Effector CD4-positive, alpha-beta T cell (primary cell): Measurements from ENCODE around the gene STX1A.

Experiments
- DNase-seq: peaks from one replicate; pipeline ENCODE4 v3.0.0-alpha.2; 2020

The STX1A gene

DNA sequence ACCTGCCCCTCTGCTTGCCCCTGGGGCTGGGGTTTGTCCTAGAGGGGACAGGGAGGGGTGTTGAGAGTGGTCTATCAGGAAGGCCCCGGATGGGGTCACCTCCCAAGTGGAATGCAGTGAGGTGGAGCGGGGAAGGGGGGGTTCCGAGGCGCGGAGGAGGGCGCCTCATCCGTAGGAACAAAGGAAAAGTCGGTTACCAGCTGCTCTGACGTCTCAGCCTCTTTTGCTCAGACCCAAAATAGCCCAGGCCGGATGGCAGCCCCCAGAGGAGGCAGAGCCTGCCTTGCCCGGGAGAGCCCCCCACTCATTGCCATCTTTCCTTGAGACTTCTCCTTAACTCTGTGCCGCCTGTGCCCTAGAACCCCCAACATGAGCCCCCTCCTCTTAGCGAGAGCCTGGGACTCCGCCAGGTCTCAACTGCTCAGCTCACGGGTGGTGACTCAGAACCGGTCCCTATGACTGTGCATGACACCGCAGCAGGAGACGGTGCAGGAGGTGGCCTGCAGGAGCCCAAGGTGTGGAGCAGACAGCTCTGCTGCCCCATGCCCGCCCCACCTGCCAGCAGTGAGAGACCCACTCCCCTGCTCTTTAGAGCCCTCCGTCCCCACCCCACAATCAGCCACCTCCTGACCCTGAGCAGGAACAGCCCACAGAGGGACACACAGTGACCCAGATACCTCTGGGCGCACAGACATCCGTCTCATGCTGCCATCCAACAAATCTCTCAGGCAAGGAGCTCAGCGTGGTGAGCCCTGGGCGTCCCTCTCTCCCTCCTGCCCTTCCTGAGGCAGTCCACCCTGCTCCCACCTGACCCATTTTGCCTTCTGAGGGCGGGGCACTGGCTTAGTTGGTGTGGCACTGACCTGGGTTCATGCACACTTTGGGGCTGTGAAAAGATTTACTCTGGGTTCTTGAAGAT is 13.1 kb downstream of the STX1A start:
- DNase-seq: no peak

DNA sequence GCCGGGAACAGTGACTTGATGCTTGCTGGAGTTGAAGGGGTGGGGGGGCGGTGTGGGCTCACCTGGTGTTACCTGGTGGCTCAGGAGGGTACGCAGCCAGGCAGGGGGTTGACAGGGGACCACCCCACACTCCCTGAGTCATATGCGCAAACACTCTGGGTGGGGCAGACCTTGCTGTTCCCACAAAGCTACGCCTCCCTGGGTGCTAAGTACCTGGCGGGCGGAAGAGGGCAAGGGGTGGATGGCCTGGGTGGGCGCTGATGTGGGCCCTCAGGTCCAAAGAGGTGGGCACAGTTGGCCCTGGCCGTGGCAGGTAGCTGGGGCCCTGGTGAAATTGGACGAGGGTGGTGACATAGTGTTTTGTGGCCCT is 13.9 kb downstream of the STX1A start:
- DNase-seq: no peak

DNA sequence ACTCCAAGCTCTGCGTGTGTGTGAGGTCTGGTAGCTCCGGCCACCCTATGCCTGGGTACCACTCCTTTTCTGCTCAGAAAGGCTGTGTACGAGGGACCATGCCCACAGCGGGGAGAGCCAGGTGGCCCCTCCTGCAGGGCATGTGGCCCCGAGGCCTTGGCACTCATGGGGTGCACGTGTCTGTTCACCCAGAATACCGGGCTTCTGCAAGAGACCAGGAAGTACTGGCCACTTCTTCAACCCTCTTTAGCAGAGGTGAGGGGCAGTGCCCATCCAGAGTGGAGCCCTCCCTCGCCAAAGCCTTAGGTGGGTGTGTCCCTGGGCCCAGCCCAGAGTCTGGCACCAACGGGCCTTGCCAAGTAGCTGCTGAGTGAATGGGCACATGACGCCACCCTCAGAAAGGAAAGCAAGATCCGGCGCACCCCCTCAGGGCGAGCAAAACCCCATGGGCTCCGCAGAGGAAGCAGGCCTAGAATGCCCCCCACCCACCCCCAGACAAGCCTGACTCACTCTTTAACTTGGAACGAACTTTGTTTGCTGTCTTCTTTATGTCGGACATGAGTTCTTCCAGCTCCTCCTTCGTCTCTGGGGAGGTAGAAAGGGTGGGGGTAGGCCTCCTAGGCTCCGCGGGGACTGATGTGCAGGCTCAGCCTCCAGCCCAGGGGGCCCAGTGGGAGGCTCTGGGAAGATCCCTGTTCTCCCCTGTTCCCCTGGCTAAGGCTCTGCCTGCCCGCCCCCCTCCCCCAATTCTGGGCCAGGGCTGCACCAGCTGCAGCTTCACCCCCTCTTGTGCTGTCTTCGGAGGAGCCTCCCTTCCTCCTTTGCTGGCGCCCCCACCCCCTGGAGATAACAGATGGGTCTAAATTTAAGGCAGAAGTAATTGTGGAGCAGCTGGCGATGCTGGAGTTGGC is 14.6 kb downstream of the STX1A start:
- no peak for DNase-seq

DNA sequence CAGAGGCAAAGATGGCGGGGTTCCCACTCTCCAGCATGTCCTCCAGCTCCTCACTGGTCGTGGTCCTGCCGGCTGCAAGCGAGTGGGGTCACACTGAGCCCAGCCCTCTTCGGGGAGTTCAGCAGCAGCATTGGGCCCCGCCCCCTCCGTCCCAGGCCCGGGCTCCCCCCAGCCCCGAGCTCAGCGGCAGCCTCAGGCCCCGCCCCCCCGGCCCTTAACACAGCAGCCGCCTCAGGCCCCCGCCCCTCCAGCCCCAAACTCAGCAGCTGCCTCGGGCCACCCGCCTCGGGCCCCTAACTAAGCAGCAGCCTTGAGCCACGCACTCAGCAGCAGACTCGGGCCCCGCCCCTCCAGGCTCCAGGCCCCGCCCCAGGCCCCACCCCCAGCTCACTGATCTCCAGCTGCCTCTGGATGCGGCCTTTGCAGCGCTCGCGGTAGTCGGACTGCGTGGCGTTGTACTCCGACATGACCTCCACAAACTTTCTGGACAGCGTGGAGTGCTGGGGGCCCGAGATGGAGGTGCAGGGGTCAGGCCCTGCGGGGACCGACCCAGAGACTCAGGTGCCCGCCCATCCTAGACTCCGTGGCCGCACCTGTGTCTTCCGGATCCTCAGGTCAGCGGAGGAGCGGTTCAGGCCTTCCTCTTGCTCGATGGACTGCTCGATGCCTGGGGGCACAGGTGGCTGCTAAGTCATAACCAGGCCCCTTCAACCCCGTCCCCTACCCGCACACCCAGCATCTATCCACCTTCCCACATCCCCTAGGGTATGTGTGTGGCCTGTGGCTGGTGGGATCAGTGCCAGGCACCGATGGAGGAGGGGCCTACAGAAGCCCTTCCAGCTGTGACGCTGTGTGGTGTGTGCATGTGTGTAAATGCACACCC is 15.5 kb downstream of the STX1A start:
- DNase-seq: peak; percentile 14

DNA sequence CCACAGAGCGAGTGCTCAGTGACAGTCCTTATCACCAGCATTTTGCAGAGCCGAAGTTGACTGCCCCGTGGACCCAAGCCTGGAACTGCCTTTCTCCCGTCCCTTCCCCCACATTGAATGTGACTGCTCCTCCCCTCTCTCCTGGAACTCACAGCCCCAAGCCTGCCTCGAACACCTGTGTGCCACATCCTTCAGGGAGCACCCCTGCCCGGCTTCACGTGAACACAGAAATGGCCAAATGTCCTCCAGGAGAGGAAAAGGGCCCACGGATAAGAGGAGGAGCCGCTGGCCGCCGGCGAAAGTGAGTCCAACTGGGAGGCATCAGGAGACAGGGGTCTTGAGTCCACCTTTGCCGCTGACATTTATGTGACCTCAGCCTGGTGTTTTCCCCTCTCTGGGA is 16.2 kb downstream of the STX1A start:
- DNase-seq: no peak

DNA sequence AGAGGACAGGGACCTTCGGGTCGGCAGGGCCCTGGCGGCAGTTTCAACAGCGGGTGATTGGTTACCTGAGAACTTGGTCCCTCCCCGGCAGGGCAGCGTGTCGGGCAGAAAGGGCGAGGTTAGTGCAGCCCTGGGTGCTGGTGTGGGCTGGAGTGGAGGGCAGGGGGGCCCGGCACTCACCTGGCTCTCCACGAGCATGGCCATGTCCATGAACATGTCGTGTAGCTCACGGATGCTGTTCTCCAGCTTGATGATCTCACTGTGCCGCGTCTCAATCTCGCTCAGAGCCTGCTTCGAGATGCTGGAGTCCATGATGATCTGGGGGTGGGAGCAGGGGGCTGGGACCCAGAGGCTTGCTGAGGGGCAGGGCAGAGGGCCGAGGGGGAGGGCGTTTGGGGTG is 16.8 kb downstream of the STX1A start:
- DNase-seq: no peak

DNA sequence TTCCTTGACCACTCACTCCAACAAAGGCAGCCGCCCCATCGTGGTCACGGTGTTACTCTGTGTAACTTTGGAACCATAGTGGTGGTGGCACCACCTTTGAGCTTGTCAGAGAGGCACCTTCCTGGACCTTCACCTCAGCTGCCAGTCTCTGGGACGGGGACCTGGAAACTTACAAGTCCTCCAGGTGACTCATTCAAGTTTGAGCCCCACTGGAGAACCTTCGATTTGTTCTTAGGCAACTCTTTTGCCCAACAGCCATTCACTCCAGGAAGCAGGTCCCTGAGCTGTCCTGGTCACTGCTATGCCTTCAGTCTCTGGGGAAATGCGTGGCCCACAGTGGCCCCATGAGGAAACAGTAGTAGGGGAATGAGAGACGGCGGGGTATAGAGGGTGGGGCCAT is 17.2 kb downstream of the STX1A start:
- no peak for DNase-seq

DNA sequence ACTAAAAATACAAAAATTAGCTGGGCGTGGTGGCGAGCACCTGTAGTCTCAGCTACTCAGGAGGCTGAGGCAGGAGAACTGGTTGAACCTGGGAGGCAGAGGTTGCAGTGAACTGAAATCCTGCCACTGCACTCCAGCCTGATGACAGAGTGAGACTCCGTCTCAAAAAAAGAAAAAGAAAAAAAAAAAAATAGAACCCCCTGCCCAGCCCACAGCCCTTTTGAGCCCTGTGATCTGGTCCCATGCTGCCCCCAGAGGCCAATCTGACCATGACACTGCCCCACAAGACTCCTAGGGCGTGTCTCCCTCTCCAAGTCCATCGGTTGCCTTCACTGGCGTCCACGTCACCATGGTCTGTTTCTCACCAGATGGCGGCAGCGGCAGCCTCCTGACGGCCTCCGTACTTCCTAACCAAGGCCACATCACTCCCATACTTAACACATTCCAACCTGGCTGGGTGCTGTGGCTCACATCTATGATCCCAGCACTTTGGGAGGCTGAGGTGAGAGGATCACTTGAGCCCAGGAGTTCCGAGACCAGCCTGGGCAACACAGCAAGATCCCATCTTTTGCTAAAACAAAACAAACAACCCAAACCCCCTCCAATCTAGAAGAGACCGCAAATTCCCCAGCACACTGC is 18.0 kb downstream of the STX1A start:
- peak; percentile 17 for DNase-seq

DNA sequence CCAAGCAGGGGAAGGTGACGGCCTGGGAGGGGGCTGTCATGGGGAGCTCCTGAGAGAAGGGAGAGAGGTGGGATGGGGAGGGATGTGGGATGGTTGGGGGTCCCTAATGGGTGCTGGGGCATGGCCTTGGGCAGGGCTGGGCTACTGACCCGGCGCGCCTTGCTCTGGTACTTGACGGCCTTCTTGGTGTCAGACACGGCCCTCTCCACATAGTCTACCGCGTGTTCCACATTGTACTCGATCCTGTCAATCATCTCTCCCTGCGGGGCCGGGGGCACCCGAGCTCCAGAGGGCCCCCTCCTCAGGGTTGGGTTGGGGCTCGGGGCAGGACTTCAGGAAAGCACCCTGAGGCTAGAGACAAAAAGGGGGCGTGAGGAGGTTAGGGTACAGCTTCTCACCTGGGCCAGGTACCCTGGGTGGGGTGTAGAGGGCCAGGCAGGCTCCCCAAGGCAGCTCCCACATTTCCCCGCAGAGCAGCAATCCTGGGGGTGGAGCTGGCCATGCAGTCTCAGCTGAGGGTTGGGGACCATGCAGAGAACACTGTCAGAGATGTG is 18.8 kb downstream of the STX1A start:
- DNase-seq: no peak

DNA sequence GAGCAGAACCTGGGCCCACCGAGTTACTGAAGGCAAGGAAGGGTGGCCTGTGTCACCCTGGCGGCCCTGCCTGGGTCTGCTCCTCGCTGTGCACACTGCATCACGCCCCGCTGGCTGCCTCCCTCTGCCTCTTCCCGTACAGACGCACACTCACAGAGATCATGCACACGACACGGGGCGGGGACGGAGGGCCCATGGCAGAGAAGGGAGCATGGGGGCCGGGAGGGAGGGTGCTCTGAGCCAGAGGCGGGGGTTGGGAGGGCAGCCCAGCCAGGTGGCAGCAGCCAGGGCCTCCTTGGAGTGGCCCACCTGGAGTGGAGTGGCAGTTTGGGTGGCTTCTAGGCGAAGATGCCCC is 19.4 kb downstream of the STX1A start:
- DNase-seq: no peak

DNA sequence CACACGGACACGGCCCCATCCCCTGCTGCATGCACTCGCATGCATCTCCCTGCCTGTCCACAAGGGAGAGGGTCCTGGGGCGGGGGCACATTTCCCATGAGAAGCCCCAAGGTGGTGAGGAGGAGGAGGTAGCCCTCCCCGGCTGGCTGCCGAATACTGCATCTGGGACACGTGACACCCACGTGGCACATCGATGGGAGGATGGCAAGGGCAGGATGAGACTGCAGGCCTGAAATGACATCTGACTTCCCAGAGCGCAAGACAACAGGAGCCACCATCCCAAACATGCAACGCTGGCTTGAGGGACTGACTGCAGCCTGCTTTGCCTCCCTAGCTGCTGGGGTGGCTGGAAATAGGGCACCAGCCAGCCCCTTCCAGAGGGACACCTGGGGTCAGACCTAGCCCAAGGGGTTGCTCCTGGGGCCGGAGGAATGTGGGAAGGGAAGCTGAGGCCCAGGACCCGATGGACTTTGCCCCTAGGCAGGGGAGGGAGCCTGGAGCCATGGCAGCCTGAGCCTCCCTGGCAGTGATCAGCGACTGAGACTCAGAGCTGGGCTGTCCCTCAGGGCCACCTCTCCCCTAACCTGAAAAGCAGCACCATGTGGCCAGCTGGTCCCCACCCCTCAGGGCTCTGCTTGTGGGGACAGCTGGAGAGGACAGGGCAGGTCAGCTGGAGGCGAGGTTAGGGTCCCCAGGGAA is 19.9 kb downstream of the STX1A start:
- DNase-seq: no peak

DNA sequence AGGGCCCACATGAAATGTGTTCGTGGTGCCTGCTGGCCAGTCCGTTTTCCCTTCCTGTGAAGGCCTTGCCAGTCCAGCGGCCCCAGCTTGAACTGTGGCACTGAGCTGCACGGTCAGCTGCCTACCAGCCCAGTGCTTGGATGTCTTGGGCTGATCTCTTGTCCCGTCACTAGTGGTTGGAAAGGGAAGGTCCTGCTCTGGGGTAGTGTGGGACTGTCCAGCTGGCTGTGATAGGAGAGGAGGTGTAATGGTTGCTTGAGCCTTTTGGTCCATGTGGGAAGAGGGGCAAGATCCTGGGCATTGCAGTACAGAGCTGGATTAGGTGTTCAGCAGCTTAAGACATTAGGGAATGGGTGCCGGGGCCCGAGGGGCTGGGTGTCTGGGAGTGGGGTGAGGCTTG is 21.1 kb downstream of the STX1A start:
- DNase-seq: no peak

DNA sequence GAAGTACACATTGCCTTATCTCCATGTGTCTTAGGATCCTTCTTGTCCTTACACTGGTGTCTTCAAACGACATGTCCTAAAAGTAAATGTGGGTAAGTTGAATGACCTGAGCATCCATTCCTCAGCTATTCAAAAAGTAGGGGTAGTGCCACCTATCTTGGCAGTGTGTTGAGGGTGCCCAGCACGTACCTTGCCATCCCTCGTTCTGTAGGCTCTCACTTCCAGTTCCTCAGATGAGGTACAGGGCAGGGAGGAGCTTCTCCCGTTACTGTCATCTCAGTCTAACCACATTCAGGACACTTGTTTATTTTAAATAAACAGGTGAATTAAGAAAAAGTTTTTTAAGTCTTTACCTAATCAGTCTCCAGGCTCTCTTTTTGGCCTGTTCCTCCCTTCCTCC is 23.1 kb downstream of the STX1A start:
- DNase-seq: no peak

DNA sequence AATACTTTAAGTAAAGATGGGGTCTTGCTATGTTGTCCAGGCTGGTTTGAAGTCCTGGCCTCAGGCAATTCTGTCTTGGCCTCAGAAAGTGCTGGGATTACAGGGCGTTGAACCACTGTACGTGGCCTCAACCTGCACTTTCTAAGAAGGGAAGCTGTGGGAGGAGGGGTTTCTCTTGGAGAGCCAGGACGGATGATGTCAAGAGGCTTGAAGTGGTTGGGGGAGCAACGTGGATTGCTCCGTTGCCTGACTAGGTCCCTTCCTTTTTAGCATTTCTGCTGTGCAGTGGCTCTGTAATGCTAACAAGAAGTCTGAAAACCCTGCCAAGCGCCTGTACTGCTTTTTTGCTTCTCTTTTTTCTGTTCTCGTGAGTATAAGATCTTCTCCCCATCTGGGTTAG is 28.8 kb downstream of the STX1A start:
- no peak for DNase-seq

DNA sequence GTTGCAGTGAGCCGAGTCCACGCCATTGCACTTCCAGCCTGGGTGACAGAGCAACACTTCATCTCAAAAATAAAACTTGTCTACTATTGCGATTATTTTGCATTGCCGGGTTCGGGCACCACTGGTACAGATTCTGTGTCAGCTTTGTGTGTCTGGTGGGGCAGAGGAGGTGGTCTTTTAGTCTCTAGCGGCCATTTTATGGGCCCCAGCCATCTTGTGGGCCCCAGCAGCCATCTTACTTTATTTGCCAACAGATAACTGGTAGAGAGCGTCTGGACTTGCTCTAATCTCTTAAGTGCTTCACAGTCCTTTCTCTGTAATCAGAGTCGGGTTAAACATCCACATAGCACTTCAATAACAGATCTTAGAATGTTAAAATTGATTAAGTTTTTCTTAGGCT is 31.2 kb downstream of the STX1A start:
- DNase-seq: no peak

DNA sequence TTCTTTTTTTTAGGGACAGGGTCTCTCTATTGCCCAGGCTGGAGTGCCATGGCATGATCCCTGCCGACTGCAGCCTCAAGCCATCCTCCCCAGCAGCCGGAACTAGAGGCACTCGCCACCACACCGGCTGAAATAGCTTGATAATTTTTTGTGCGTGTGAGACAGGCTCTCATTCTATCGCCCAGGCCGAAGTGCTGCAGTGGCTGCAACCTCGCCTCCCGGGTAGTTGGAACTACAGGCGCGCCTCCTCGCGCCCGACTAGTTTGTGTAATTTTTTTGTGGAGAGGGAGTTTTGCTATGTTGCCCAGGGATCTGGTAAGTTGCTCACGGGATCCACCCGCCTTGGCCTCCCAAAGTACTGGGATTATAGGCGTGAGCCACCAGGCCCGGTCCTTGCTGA is 34.2 kb downstream of the STX1A start:
- DNase-seq: no peak

DNA sequence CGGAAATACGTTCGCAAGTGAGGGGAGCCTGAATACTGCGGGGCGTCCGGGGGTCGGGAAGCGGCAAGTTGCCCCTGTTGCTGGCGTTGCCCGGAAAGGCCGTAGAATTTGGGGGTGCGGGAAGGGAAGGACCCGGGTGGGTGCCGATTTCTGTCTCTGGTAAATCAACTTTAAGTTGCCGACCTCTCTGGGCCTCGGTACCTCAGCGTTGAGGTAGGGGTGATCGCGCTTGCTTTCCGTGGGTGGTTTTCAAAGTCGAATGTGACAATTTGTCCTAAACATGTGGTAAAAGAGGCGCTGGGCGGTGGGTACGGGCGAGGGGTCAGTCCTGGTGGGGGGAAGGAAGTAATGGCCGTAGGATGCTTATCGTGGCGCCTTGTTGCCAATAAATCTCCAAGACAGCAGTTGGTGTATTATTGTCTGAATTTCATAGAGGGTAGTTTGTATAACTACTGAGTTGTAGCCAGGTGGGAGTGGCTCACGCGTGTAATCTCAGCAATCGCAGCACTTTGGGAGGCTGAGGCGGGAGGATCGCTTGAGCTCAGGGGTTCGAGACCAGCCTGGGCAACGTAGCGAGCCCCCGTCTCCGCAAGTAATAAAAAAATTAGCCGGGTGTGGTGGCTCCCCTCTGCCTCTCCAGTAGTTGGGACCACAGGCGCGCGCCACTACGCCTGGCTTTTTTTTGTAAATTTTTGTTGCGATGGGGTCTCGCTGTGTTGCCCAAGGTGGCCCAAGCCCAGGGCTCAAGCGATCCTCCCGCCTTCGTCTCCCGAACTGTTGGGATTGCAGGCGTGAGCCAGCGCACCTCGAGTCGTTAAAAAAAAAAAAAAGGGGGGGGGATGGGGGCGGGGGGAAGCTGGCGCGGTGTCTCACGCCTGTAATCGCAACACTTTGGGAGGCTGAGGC is 35.4 kb downstream of the STX1A start:
- no peak for DNase-seq

DNA sequence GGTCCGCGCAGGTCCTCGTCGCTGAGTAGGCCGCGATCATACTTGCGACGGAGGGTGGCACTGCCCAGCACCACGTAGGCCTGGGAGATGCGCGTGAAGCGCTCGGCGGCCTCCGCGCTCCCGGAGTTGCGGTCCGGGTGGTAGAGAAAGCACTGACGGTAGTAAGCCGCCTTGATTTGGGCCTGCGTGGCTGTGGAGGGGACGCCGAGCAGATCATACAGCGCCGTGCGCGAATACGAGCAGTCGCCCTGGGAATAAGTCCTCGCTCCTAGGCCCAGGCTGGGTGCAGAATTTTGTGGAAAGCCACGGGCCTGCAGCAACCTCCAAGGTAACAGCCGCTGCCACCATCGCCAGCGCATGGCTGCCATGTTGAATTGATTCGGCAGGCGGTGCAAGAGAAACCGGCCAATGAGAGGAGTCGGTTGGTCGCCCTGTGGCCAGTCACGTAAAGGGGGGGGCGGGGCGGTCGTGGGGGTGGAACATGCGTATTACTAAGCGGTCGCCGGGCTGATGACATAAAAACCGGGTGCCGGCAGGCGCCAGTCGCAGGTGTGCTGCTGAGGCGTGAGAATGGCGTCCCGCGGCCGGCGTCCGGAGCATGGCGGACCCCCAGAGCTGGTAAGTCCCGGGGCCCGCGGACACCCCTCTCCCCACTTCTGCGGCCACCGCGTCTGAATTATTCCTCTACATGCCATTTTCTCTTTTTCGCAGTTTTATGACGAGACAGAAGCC is 36.2 kb downstream of the STX1A start, which contains the start of the genes BUD23 and DNAJC30:
TSS of gene BUD23 (plus strand) at position 542 of the 732 bp plus-strand sequence. CDS start at position 571, 29 bp downstream.
TSS of gene DNAJC30 (minus strand) at position 398 of the 732 bp plus-strand sequence. CDS start at position 368, 30 bp downstream.
- DNase-seq: peak; percentile 96

DNA sequence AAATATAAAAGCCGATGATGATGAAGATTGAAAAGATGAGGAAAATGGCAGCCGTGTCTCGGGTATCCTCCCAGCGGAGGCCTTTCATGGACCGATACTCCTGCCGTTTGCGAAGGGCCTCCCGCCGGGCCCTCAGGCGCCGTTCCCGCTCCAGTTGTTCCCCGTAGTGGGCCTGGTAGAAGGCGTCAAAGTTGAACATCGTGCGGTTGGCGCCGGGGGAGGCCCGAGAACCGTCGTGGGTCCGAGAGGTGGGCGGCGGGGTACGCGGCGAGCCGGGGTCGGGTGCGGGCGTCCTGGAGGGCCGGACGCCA is 36.8 kb downstream of the STX1A start:
- DNase-seq: no peak

DNA sequence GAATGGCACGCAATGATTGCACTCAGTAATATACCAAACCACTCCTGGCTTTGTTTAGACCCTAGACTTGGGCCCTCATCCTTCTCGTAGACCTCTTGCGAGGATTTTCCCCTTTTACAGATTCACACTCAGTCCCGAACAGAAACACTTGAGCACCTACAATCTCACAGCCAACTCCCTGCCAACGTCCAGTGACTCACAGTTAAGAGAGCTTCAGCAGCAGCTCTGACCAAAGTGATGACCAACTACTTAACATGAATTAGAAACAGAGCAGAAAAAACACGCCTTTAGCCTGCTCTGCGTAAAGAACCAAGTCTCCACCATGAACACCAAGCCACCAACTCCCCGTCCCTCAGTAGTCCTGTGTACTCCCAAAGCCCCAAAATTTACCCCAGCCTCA is 38.4 kb downstream of the STX1A start:
- DNase-seq: no peak
